HG03439 (cell line): ENCODE measurements around the gene PLEKHH1.
"Not testable (repeated sequence)": the region's sequence is repeated elsewhere in the genome, so short reads cannot be mapped to it uniquely, and the experiment has no call there.

ENCODE experiments used
- ATAC-seq: cut with Tn5 transposase; IDR thresholded peaks from one replicate; pipeline ENCODE4 v1.9.1; 2021; ENCODE audit warnings: mild to moderate bottlenecking, moderate library complexity; ENCODE audit not compliant: unreplicated experiment

PLEKHH1 gene

DNA sequence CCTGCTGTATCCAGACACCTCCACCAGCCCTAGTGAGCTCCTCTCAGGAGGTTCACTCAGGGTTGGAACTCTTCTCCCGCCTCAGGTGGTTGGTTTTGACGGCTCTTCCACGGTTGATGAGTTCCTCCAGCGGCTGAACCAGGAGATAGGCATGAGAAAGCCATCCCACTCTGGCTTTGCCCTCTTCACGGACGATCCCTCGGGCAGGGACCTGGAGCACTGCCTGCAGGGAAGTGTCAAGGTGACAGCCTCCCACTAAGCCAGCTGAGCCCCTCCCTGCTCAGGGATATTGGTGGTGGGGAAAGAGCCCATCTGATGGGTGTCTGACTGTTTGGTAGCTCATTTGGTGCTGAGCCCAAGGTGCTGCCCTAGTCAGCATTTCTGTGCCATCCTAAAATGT lies 46.5 kb downstream of the PLEKHH1 start:
- ATAC-seq: no peak

DNA sequence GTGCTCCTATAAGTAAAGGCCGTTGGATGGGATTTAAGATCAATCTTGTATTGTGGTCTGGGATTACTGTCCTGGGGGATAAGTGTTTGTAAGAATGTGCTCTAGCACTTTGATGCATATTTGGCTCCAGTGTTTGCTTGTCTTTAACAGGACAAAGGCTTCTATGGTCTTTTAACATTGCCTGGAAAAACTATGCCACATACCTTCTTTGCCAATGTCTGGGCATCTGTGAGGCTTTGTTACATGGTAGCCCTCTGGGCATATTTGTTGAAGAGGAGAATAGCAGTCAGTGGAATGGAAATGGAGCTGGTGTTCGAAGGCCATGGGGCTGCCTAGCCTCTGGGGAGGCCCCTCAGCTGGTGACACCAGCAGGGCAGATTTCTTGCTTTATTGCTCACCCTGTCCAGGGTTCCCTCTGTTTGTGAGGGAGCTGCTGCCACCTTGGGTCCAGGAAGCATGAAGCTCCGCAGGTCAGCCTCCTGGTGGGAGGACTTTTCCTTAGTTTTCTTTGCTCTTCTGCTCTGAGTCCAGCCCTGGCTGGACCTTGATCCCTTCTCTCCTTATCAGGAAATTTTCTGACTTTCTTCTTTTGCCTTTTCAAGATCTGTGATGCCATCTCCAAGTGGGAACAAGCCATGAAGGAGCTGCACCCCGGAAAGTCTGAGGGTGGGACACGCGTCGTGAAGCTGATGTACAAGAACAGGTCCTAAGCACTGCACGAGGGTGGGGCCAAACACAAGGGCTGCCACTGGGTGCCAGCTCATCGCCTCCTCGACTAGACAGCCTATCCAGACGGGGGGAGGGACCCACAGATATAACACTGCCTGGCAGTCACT lies 47.5 kb downstream of the PLEKHH1 start:
- no peak for ATAC-seq

DNA sequence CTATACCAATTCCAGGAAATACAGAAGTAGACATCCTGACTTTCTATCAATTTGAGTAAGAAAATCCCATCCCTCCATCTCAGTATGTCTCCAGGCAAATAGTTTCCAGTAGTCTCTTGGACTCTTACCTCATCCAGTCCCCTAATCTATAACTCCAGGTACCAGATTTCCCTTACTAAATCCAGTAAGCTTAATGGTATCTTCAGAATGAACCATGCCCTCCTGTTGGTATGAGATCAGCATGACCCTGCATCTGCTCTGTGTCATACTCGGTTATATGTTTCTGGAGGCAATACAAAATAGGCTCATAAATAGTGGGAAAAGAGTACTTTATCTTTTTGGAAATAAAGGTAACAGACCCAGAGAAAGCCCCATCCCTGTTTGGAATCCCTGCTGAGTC lies 48.6 kb downstream of the PLEKHH1 start:
- ATAC-seq: no peak

DNA sequence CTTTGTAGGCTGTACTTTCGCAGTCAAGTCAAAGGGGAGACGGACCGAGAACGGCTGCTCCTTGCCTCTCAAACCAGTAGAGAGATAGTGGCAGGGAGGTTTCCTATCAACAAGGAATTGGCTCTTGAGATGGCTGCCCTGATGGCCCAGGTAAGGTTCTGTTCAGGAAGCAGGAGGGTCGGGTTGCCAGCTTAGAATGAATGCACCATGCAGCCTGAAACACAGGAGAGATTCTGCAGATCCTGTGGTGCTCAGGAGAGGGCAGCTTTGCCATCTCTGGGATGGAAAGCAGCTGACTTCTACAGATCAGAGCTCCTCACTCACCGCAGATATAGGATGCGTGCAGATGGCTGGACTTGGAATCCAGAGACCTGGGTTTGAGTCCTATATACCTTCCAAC lies 49.0 kb downstream of the PLEKHH1 start:
- no peak for ATAC-seq

DNA sequence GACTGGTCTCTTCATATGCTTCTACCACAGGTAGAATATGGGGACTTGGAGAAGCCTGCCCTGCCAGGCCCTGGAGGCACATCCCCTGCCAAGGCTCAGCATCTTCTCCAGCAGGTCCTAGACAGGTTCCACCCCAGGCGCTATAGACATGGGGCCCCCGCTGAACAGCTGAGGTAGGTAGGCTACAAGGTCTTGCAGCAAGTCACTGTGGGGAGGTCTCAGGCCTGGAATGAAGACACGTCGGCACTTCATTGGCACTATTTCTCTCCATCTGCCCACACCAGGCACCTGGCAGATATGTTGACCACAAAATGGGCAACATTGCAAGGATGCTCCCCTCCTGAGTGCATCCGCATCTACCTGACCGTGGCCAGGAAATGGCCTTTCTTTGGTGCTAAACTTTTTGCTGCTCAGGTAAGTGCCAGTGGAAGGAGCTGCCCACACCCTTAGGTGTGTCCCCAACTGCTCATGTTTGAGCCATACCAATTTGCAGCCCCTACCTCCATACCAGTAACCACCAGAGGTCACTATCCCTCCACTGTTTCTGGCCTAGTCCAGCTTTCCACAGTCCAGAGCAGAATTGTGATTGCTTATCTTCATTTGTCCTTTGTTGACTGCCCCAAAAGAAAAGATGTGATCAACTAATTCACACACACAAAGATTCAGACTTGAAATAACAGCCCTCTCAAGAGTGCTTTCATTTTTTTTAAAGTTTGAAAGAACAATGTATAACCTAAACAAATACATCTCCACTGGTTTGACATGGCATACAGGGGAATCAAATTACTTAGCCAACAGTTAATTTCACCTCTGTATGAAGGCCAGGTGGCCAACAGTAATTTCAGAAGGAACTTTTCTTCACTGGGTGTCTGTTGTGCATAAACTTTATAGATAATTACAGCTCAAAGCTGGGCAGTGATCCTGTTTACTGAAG lies 50.9 kb downstream of the PLEKHH1 start:
- ATAC-seq: peak; percentile 67

DNA sequence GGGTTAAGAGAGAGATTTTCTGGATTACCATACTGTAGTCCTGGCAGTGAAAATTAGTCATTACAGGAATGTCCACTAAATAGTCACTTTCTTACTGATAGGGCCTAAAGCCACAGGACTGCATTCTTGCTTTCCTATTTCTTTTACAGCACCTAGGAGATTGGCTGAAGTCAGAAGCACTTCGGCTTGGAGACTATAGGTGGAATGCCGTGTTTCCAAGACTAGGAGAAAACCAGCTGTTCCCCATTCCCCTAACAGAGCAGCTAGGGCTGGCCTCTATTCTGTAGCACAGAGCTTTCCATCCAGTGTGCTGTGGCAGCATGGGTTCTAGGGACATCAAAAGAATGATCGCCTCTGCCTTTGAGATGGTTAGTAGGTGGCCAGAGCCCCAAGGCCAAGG lies 51.9 kb downstream of the PLEKHH1 start:
- no peak for ATAC-seq

DNA sequence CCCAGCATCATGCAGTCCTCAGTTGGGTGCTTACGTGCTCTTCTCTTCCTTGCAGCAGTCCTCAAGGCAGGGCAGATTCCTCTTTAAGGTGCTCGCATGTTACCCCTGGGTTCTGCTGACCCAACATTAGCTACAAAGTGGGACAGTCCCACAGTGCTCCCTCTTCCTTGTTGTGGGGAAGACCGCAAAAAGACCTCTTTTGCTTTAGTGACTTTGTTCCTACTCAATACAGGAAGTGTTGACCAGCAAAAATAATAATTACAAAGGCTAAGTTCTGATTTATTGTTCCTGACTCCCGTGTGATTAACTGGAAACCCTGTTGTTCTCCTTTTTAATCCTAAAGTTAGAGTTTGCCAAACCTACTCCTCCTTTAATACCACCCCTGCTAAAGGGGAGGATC lies 53.3 kb downstream of the PLEKHH1 start:
- ATAC-seq: no peak

DNA sequence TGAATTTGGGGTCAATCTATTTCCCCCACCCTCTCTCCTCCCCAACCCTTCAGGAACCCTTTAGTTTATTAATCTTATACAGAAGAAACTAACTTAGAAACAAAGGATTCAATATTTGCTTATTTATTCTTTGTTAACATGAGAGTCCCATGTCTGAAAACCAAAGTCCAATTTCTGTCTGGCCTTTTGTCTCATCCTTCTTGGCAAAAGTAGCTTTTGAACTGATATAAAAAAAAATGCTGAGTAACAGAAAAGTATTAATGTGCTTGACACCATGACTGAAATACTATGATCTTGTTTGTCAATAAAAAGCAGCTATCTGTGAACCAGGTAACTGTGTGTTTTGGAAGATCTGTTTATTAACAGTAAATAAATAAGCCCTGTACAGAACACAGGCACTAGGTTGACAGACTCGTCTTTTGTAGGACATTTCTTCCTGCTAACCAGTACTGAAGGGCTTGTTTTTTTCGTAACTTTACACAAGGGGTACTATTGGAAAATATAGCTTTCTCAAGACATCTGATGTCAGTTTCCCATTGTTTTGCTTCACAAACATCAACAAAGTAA lies 56.2 kb downstream of the PLEKHH1 start:
- no peak for ATAC-seq

DNA sequence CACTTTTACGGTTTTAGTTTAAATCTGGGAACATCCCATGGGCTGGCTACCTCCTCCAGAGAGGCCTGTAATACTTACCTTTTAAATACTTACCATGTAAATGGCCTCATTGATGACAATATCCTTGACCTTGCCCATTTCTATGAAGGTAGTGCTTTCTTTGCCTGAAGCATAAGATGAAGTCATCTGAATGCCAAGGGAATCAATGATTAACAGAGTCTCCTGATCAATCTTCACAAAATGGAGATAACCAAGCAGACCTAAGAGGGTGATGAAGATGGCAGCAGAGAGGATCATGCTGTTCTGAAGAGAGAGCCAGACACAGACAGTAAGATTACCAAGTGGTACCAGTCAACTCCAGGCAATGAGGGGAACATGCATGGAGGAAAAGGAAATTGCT lies 60.6 kb downstream of the PLEKHH1 start:
- ATAC-seq: not testable (repeated sequence)

DNA sequence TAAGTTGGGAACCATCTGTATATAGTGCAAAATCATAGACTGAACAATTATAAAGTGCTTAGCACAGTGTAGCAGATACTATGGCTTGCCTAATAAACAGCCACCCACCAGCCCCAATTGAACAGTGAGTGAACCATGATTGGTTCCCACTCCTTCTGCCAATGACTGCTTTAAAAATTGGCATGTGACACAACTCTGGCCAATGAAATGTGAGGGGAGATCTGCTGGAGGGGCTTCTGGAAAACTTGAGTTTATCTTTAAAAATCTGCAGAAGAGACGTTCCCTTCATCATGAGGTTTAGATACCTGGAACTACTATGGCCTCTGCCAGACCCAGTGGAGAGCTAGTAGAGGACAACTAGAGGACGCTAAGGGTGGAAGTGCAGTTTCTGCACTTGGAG lies 62.3 kb downstream of the PLEKHH1 start:
- no peak for ATAC-seq

DNA sequence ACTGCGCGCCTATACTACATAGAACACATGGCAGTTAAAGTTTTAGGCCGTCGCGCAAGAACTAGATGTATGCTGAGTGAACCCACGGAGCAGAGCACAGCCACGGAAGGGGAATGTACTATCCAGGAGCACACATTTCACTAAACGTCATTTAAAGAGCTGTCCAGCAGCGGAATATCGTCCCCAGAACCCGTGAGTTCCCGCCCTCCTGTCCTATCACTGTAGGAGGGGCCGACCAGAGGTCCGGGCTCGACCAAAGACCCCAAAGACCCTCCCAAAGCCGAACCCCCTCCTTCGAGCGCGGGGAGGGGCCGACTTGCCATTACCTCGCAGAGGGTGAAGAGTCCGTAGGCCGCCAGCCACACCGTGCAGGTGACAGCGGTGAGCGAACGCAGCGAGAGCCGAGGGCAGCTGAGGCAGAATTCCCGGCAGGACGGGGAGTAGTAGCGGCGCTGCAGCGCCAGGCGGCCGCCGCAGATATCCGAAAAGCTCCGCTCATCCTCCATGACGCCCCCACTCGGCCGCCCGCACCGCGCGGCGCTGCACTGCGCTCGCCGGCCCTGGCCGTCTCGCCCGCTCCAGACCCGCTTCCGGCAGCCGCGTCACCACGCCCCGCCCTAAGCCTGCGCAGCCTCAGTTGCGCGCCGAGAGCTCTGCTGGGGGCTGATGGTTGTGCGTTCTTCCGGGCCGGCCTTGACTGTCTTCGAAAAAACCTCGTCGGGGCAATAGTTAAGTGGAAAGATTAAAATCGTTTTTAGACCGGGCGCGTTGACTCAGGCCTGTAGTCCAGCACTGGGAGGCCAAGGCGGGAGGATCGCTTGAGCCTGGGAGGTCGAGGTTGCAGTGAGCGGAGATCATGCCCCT lies 66.8 kb downstream of the PLEKHH1 start, which contains the start of gene PIGH:
Gene PIGH (minus strand): TSS at position 571 of the 864 bp plus-strand sequence. CDS start 65 bp downstream, at position 506.
- ATAC-seq: peak; percentile 95

DNA sequence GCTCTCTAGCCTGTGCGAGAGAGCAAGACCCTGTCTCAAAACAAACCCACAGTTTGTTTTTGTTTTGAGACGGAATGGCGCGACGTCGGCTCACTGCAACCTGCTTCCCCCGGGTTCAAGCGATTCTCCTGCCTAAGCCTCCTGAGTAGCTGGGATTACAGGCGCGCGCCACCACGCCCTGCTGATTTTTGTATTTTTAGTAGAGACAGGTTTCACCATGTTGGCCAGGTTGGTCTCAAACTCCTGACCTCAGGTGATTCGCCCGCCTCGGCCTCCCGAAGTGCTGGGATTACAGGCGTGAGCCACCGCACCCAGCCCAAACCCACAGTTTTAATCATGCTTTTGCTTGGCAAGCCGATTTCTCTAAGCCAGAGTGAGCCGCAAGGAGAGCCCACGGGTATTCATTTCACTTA lies 67.5 kb downstream of the PLEKHH1 start:
- not testable (repeated sequence) for ATAC-seq

DNA sequence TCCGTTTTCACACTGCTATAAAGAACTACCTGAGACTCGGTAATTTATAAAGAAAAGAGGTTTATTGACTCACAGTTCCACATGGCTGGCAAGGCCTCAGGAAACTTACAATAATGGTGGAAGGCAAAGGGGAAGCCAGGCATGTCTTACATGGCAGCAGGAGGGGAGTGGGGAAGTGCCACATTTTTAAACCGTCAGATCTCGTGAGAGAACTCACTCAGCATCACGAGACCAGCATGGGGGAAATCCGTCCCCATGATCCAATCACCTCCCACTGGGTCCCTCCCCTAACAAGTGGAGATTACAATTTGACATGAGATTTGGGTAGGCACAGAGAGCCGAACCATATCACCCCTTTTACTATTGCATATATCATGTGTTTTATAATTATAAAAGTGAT lies 69.0 kb downstream of the PLEKHH1 start:
- no peak for ATAC-seq

DNA sequence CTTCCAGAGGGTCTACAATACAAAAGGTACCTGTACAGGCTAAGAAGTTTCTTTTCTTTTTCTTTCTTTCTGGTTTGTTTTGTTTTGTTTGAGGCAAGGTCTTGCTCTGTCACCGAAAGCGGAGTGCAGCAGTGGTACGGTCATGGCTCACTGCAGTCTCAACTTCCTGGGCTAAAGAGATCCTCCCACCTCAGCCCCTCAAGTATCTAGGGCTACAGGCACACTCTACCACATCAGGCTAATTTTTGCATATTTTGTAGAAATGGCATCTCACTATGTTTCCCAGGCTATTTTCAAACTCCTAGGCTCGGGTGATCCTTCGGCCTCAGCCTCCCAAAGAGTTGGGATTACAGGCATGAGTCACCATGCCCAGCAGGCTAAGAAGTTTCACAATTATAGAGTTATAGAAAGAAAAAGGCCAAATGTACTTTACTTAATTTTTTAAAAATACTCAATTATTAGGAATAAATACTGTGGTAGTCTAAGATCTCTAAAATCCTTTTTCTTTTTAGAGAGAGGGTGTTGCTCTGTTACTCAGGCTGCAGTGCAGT lies 70.0 kb downstream of the PLEKHH1 start:
- peak; percentile 45 for ATAC-seq

DNA sequence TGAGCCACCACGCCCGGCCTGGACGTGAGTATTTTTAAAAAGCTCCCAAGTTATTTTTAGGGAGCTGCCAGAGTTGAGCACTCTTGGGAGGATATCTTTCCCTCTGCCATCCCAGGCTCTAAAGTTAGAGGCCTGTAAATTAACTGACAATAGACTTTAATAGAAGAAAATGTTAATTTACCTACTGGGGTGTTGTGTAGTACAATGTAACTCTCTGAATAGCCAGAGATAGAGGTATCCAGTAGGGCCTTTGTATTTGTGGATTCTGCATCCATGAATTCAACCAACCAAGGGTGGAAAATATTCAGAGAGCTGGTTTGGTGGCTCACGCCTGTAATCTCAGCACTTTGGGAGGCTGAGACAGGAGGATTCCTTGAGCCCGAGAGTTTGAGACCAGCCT lies 74.6 kb downstream of the PLEKHH1 start:
- no peak for ATAC-seq

DNA sequence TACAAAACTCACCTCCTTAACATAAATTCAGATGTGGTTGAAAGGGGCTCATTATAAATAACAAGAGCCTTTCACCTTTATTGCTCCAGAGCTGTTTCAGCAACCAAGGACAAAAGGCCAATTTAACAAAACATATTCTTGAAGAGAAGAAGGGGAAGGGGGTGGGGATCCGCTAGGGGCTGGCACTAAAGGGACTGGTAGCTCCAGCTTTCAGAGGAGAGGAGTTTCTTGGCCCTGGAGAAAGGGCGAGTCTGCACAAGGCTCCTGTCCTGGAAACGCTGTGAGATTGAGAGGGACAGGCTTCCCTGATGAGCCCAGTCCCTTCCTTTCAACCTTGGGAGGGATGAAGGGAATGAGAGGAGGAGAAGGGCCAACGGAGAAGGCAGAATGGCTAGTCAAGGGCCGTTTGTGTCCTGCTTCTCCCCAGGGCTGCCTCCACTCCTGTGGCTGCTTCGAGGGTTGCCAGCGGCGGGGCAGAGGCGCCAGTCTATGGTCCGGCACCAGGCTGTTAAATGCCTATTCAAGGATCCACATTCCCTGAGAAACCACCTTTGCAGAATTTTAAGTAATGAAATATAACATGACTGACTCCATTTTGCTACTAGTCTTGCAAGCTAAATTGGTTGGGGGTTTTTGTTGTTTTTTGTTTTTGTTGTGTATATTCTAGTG lies 76.7 kb downstream of the PLEKHH1 start:
- no peak for ATAC-seq

DNA sequence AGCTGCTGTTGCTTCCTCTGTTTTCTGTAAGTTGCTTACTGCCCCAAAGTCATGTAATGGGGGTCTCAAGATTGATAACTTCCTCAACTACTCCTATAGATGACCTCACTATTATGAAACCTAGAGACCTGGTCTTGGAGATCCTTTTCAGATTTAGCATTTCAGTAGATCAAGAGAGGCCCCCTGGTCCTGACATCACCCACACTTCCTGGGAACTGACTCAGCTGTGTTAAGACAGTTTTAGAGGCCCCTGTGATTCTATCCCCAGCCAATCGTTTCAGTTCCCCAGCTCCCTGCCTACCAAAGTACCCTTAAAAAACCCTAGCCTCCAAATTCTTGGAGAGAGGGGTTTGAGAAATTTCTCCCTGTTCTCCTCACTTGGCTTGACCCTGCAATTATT lies 77.4 kb downstream of the PLEKHH1 start:
- ATAC-seq: no peak

DNA sequence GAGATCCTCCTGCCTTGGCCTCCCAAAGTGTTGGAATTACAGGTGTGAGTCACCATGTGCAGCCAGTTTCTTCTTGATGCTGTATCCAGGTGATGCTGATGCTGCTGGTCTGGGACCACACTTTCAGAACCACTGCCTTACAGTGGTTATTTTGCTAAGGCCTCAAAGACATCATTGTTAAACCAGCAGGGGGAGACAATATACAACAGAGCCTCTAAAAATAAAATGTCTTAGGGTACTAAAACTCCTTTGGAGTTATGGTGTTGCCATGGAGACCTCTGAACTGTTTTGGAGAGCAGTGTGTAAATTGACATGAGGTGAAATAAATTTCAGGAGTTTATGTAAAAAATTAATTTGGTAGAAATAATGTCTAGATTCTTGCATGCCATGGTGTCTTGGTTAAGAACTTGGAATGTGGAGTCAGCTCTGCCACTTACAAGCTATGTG lies 85.5 kb downstream of the PLEKHH1 start:
- no peak for ATAC-seq

DNA sequence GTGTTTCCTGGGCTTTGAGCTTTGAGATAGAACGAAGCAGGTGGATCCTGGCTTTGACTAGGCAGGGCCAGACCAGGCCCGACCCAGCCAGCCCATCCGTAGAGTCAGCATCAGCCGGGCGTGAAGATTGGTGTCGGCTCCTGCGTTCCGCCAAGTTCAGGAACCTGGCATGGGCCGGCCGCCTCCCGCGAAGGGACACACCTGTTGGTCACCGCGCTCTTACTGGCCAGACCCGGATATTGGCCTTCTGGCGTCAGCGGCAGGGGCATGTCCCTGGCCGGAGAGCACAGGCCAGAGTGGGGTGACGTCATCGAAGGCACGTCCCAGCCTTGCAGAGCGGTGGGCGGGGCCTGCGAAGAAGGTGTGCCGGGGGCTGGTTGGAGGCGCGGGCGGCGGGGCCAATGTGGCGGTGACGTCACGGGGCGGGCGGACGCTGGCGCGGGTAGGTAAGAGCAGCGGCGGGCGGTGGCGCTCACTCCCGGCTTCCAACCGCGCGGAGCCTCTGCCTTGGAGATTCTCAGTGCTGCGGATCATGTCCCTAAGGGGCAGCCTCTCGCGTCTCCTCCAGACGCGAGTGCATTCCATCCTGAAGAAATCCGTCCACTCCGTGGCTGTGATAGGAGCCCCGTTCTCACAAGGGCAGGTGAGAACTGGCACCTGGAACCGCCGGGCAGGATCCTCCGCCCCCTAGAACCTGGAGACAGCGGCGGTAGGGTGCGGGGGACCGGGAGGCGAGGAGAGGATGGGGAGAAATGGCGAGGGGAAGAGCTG lies 86.5 kb downstream of the PLEKHH1 start, which contains the start of gene ARG2:
Gene ARG2 (plus strand): TSS at position 475 of the 771 bp plus-strand sequence. CDS start 58 bp downstream, at position 533.
- peak; percentile 97 for ATAC-seq
